K562 (cell line): ENCODE data around the gene S100A2. TPM values are rescaled to one million over a fixed set of nuclear protein-coding genes. Genes with fewer than 3 reads are reported as not detected.

Experiments used
- ATAC-seq: fragments of 200-7000 bp; cut with Tn5 transposase; 3 replicates; pipeline ENCODE4 v1.9.1; 2020; ENCODE audit warnings: moderate library complexity
- BruUV-seq: library from RNA; stranded (reverse); fragments of 400-500 nt; replicated peaks from 2 replicates; lab custom pipeline; 2021; lab: Mats Ljungman, UMichigan
- CTCF ChIA-PET: fragments of 300-600 bp; formaldehyde crosslinking; extraction: SDS; loops from one replicate; lab custom pipeline; 2021; ENCODE audit warnings: low intra/inter-chr PET ratio; lab: Yijun Ruan, JAX
- POLR2A ChIA-PET: fragments of 300-600, 350-650 bp; sonication (Branson Sonifier 250); formaldehyde crosslinking; extraction: SDS; loops from one replicate; lab custom pipeline; 2021; ENCODE audit warnings: antibody characterized with exemption, inconsistent platforms; lab: Yijun Ruan, JAX
- DNase-seq, 4 experiments: peaks; one replicate each; pipeline versions ENCODE4 v3.0.0 to v3.0.0-alpha.2; 2011 to 2018; ENCODE audit warnings: low spot score in 3 of 4, mixed read lengths in 3 of 4; ENCODE audit errors: extremely low read depth in 1 of 4
- FAIRE-seq: peaks from 2 replicates; lab custom pipeline; 2011; peaks lifted over from hg19 to GRCh38; lab: Jason Lieb, UNC
- H2AFZ ChIP-seq: 2 replicates; pipeline ENCODE4 v1.6.0; 2011; ENCODE audit warnings: low read depth, low read length, control low read depth, inconsistent platforms
- H3K27ac ChIP-seq: fragments of 200-600 bp; 3 replicates; pipeline ENCODE4 v1.8.0; 2011; ENCODE audit warnings: low read depth, mild to moderate bottlenecking, control low read depth, inconsistent platforms, low read length, moderate library complexity, mixed read lengths; ENCODE audit errors: extremely low read depth
- H3K27me3 ChIP-seq, 2 experiments: fragments of 300-600 bp in 1 of 2; 2 replicates in 1 of 2; 3 replicates in 1 of 2; pipeline versions ENCODE4 v1.6.0 to v1.8.0; 2011; ENCODE audit warnings: inconsistent platforms in 2 of 2, low read length in 2 of 2, mild to moderate bottlenecking in 1 of 2, mixed read lengths in 1 of 2, moderate library complexity in 1 of 2; ENCODE audit not compliant: control insufficient read depth in 2 of 2, insufficient read depth in 2 of 2
- H3K36me3 ChIP-seq: fragments of 300-600 bp; 3 replicates; pipeline ENCODE4 v1.8.0; 2011; ENCODE audit warnings: mild to moderate bottlenecking, low read length, inconsistent platforms; ENCODE audit not compliant: control insufficient read depth, insufficient read depth
- H3K4me1 ChIP-seq, 2 experiments: fragments of 200-600 bp in 1 of 2; replicated peaks in 1 of 2; 2 replicates in 1 of 2; 3 replicates in 1 of 2; pipeline versions ENCODE4 v1.5.1 to v1.8.0; 2011; ENCODE audit warnings: inconsistent platforms in 2 of 2, low read length in 2 of 2, mild to moderate bottlenecking in 1 of 2, mixed read lengths in 1 of 2, moderate library complexity in 1 of 2; ENCODE audit not compliant: control insufficient read depth in 2 of 2, insufficient read depth in 2 of 2
- H3K4me2 ChIP-seq: 2 replicates; pipeline ENCODE4 v1.6.1; 2011; ENCODE audit warnings: low read length, control low read depth, inconsistent platforms, mixed read lengths; ENCODE audit not compliant: insufficient read depth
- H3K4me3 ChIP-seq: fragments of 200-600 bp; sonication (generic), shearing (Covaris generic); 2 replicates; pipeline ENCODE4 v1.5.1; 2016; ENCODE audit warnings: control low read depth, inconsistent platforms
- H3K79me2 ChIP-seq: fragments of 200-600 bp; 3 replicates; pipeline ENCODE4 v1.8.0; 2011; ENCODE audit warnings: low read length, inconsistent platforms; ENCODE audit not compliant: control insufficient read depth, insufficient read depth
- H3K9ac ChIP-seq, 2 experiments: 2 replicates each; pipeline versions ENCODE4 v1.6.0 to v1.6.1; 2011; ENCODE audit warnings: low read depth in 2 of 2, low read length in 2 of 2, control low read depth in 1 of 2, inconsistent platforms in 1 of 2, mild to moderate bottlenecking in 1 of 2, mixed read lengths in 1 of 2; ENCODE audit not compliant: insufficient read depth in 1 of 2
- H3K9me1 ChIP-seq: one replicate; pipeline ENCODE4 v1.6.0; 2011; ENCODE audit warnings: inconsistent platforms, mild to moderate bottlenecking, low read length, moderate library complexity; ENCODE audit not compliant: control insufficient read depth, insufficient read depth
- H3K9me3 ChIP-seq: replicated peaks from 2 replicates; pipeline ENCODE4 v1.5.1; 2011; ENCODE audit warnings: low read depth, low read length, inconsistent platforms; ENCODE audit not compliant: control insufficient read depth, insufficient read depth
- H4K20me1 ChIP-seq: replicated peaks from 2 replicates; pipeline ENCODE4 v1.6.1; 2011; ENCODE audit warnings: low read length, inconsistent platforms, mixed read lengths; ENCODE audit not compliant: control insufficient read depth, insufficient read depth
- ARID3B ChIP-seq: fragments of 250-450 bp; sonication (Bioruptor Pico); IDR thresholded peaks from 2 replicates; pipeline ENCODE4 v1.4.0; 2020; ENCODE audit warnings: borderline replicate concordance
- BHLHE40 ChIP-seq: IDR thresholded peaks from 2 replicates; pipeline ENCODE4 v1.6.1; 2011; ENCODE audit warnings: low read length, improper control_type of control experiment
- C11orf30 ChIP-seq: fragments of 450-650 bp; IDR thresholded peaks from 2 replicates; pipeline ENCODE4 v1.6.1; 2016; ENCODE audit warnings: low read depth, mild to moderate bottlenecking
- DPF2 ChIP-seq: fragments of 450-650 bp; IDR thresholded peaks from 2 replicates; pipeline ENCODE4 v1.6.1; 2016
- HNRNPH1 ChIP-seq: fragments of 200-400 bp; formaldehyde crosslinking; optimal IDR thresholded peaks from 2 replicates; pipeline ENCODE3; 2017; ENCODE audit warnings: low read depth, mild to moderate bottlenecking, low read length, moderate library complexity
- HOMEZ ChIP-seq: fragments of 250-450 bp; sonication (Bioruptor Pico); IDR thresholded peaks from 2 replicates; pipeline ENCODE4 v1.4.0; 2020; ENCODE audit warnings: mild to moderate bottlenecking, moderate library complexity
- IRF9 ChIP-seq: fragments of 450-650 bp; IDR thresholded peaks from 2 replicates; pipeline ENCODE4 v1.6.1; 2016; ENCODE audit warnings: missing biosample characterization, missing genetic modification characterization
- KAT7 ChIP-seq: sonication (generic); formaldehyde crosslinking; IDR thresholded peaks from 2 replicates; pipeline ENCODE4 v1.8.0; 2022; ENCODE audit warnings: missing genetic modification reagents, mild to moderate bottlenecking, borderline replicate concordance
- LEF1 ChIP-seq: fragments of 450-650 bp; IDR thresholded peaks from 2 replicates; pipeline ENCODE4 v1.6.1; 2016; ENCODE audit warnings: mild to moderate bottlenecking
- NFE2 ChIP-seq: IDR thresholded peaks from 2 replicates; pipeline ENCODE4 v1.6.1; 2014; ENCODE audit warnings: antibody characterized with exemption, low read depth
- NR3C1 ChIP-seq: sonication (generic); formaldehyde crosslinking; IDR thresholded peaks from 2 replicates; pipeline ENCODE4 v1.8.1; 2022; ENCODE audit warnings: missing genetic modification reagents
- PPARD ChIP-seq: fragments of 250-450 bp; sonication (Bioruptor Pico); IDR thresholded peaks from 2 replicates; pipeline ENCODE4 v1.8.0; 2022; ENCODE audit warnings: inconsistent platforms, mild to moderate bottlenecking, moderate library complexity
- PTBP1 ChIP-seq: fragments of 200-400 bp; formaldehyde crosslinking; IDR thresholded peaks from 2 replicates; pipeline ENCODE4 v1.6.1; 2017; ENCODE audit warnings: low read depth, low read length
- STAT5B ChIP-seq: fragments of 250-450 bp; sonication (Bioruptor Pico); IDR thresholded peaks from 2 replicates; pipeline ENCODE4 v1.8.0; 2021; ENCODE audit warnings: mild to moderate bottlenecking, inconsistent platforms
- ZNF184 ChIP-seq: sonication (generic); formaldehyde crosslinking; IDR thresholded peaks from 2 replicates; pipeline ENCODE4 v1.5.0; 2020; ENCODE audit warnings: missing genetic modification reagents
- ZNF24 ChIP-seq: fragments of 450-650 bp; IDR thresholded peaks from 2 replicates; pipeline ENCODE4 v1.6.1; 2016
- ZNF316 ChIP-seq: fragments of 450-650 bp; IDR thresholded peaks from 2 replicates; pipeline ENCODE4 v1.6.1; 2016
- ZNF655 ChIP-seq: fragments of 250-450 bp; sonication (Bioruptor Pico); IDR thresholded peaks from 2 replicates; pipeline ENCODE4 v1.5.0; 2021
- WGBS: fragments of 100-300 bp; shearing (Covaris generic); methylation state at CpG from one replicate; pipeline ENCODE4 v1.1.6; 2016; ENCODE audit warnings: low coverage, mixed read lengths; ENCODE audit not compliant: insufficient coverage; ENCODE audit errors: missing lambda C conversion rate; 5-methylcytosine and 5-hydroxymethylcytosine counted together
- in situ Hi-C: fragments of 300-500 bp; cut with MboI; formaldehyde crosslinking; loops from 4 replicates; pipeline ENCODE4 v1.15.0; 2018; ENCODE audit warnings: inconsistent platforms, mixed read lengths
- intact Hi-C: fragments of 100-400 bp; cut with micrococcal nuclease; formaldehyde crosslinking; loops from 2 replicates; pipeline ENCODE4 v1.14.2; 2022
- polyA plus RNA-seq, 8 experiments: library from polyadenylated mRNA; depleted of rRNA in 4 of 8; stranded (reverse) in 5 of 8; unstranded in 3 of 8; fragments of >200 nt; fragmentation: Nextera tagmentation in 2 of 8; fragmentation: Illumina TruSeq in 1 of 8; extraction: Ambion mirVana in 2 of 8; extraction: Trizol in 1 of 8; gene quantifications; 2 replicates each; pipeline versions ENCODE4 v1.2.1 to v1.2.3, GENCODE V29; 2011 to 2014; ENCODE audit warnings: inconsistent platforms in 1 of 8, missing spikeins in 1 of 8
- total RNA-seq, 7 experiments: library from RNA; depleted of rRNA in 6 of 7; stranded (reverse); fragments of >200 nt in 6 of 7; fragmentation: Illumina TruSeq in 2 of 7; extraction: Trizol in 2 of 7; gene quantifications; 2 replicates each; pipeline versions ENCODE4 v1.2.1 to v1.2.3, GENCODE V29; 2011 to 2021; ENCODE audit warnings: low replicate concordance in 1 of 7

Gene S100A2
- total and polyA plus RNA-seq, 9 of the 15 experiments (the other 6 are each of a cell fraction or from before 2014, with no cell fraction given) = 0.28 to 0.65 (median 0.44) TPM; not detected in 4

GRCh38 chr1:153612111-153612754, 46.6 kb upstream of the S100A2 start (continued):
- TF ChIP-seq KAT7 = no peak

GRCh38 chr1:153611356-153611755, 45.7 kb upstream of the S100A2 start:
- Histone ChIP-seq H3K4me2 (no peak overlapping the region), H3K27me3 (no peaks in the 10 kb centered on the region), H3K4me1 (peaks cover 36 to 55% of the 10 kb centered on the region in 2 experiments), H3K79me2 (no peaks in the 10 kb centered on the region), H3K9me3 (no peaks in the 10 kb centered on the region), H3K9ac (no peak overlapping the region), H3K27ac (no peak overlapping the region), H2AFZ (no peak overlapping the region), H3K9me1 (peaks cover 6% of the 10 kb centered on the region), H4K20me1 (no peaks in the 10 kb centered on the region), H3K4me3 (no peak overlapping the region), H3K36me3 (no peaks in the 10 kb centered on the region)
- FAIRE-seq (no peak), ATAC-seq (no peak), DNase-seq (no peak)
- CTCF ChIA-PET = no interaction called here
- no TSS peak for BruUV-seq
- intact Hi-C loops = no loop called here
- in situ Hi-C loops = no loop called here
- 67% methylated on average over 1 of the region's 1 CpG for WGBS
- POLR2A ChIA-PET = interaction anchor here (0.7 to 4.1 kb wide), 5 partner anchors 8 to 24 kb away, joined by 3 to 23 read pairs (median 4); partner anchors contain the start of genes S100A1 and S100A13
- TF ChIP-seq IRF9 (tag) (no peak), BHLHE40 (no peak), ZNF24 (peak; percentile 95), ZNF184 (CRISPR knock-in tag) (no peak), HNRNPH1 (no peak), ZNF316 (peak; percentile 54), HOMEZ (CRISPR knock-in tag) (no peak), NFE2 (0 out of 2 replicates have a peak, but pooled peaks have one; percentile 6), STAT5B (CRISPR knock-in tag) (no peak), PPARD (CRISPR knock-in tag) (no peak), DPF2 (no peak), ARID3B (no peak), LEF1 (no peak), PTBP1 (no peak), NR3C1 (CRISPR knock-in tag) (no peak), ZNF655 (CRISPR knock-in tag) (no peak), C11orf30 (peak; percentile 29; the same call in 1 of the 2 replicates)
